IMR-90 (cell line): ENCODE measurements around the gene NTM.

Source experiments
- CEBPB ChIP-seq: IDR thresholded peaks from 2 replicates; pipeline ENCODE4 v1.6.1; 2012; ENCODE audit warnings: low read depth, low read length, improper control_type of control experiment
- CHD1 ChIP-seq: IDR thresholded peaks from 2 replicates; pipeline ENCODE4 v1.6.1; 2012; ENCODE audit warnings: low read depth, low read length, improper control_type of control experiment
- MAFK ChIP-seq: IDR thresholded peaks from 2 replicates; pipeline ENCODE4 v1.6.1; 2012; ENCODE audit warnings: low read depth, low read length, improper control_type of control experiment
- POLR2A ChIP-seq: IDR thresholded peaks from 2 replicates; pipeline ENCODE4 v1.6.1; 2012; ENCODE audit warnings: mild to moderate bottlenecking, low read depth, low read length
- RCOR1 ChIP-seq: IDR thresholded peaks from 2 replicates; pipeline ENCODE4 v1.6.1; 2012; ENCODE audit warnings: mild to moderate bottlenecking, low read length, improper control_type of control experiment; ENCODE audit not compliant: insufficient replicate concordance
- TF ChIP-seq, protein P1 (sequence below): conservative IDR thresholded peaks from 2 replicates; pipeline ENCODE4 v1.5.1; 2012; ENCODE audit warnings: mild to moderate bottlenecking, low read depth, low read length, improper control_type of control experiment

DNA sequence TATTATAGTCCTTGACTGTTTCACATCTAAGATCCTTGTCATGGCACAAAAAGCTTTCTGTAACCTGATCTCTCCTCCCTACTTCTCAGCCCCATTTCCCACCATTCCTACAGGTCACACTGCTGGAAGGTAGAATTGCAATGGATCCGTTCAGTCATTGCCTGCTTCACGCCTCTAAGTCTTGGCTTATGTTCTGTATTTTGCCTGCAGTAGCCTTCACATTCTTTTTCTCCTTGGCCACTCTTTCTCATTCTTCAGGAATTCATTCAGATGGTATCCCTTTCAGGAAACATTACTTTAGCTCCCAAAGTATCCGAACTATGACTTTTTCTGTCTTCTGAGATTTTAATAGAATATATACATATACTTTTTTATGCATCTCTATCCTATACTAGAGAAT lies 731.5 kb downstream of the NTM start:
- TF ChIP-seq RCOR1 (no peak), MAFK (no peak), CEBPB (no peak), CHD1 (no peak), POLR2A (no peak)
- TF ChIP-seq, protein P1, sequence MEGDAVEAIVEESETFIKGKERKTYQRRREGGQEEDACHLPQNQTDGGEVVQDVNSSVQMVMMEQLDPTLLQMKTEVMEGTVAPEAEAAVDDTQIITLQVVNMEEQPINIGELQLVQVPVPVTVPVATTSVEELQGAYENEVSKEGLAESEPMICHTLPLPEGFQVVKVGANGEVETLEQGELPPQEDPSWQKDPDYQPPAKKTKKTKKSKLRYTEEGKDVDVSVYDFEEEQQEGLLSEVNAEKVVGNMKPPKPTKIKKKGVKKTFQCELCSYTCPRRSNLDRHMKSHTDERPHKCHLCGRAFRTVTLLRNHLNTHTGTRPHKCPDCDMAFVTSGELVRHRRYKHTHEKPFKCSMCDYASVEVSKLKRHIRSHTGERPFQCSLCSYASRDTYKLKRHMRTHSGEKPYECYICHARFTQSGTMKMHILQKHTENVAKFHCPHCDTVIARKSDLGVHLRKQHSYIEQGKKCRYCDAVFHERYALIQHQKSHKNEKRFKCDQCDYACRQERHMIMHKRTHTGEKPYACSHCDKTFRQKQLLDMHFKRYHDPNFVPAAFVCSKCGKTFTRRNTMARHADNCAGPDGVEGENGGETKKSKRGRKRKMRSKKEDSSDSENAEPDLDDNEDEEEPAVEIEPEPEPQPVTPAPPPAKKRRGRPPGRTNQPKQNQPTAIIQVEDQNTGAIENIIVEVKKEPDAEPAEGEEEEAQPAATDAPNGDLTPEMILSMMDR, result no peak
